CD4-positive, alpha-beta T cell (primary cell): Measurements from ENCODE around the gene ARHGAP26. TPM values are rescaled to one million over a fixed set of nuclear protein-coding genes. Genes with fewer than 3 reads are reported as not detected.
A peak's percentile ranks its signal among the peaks of the same experiment; 100 is the strongest.

Source experiments
- ATAC-seq: fragments of 200-7000 bp; cut with Tn5 transposase; one replicate; pipeline ENCODE4 v1.10.0; 2022; ENCODE audit warnings: mild to moderate bottlenecking; ENCODE audit not compliant: poor library complexity
- CTCF ChIA-PET: fragments of 350-600 bp; sonication (Branson Sonifier 250); formaldehyde crosslinking; loops from one replicate; lab custom pipeline; 2021; ENCODE audit warnings: antibody characterized with exemption, inconsistent platforms; lab: Charles Lee
- POLR2A ChIA-PET: fragments of 350-600 bp; sonication (Branson Sonifier 250); formaldehyde crosslinking; loops from one replicate; lab custom pipeline; 2021; ENCODE audit warnings: antibody characterized with exemption, inconsistent platforms; lab: Charles Lee
- DNase-seq, 14 experiments: peaks; one replicate each; pipeline ENCODE4 v3.0.0-alpha.2; 2013 to 2020; ENCODE audit warnings: mixed read lengths in 2 of 14
- H3K27ac ChIP-seq, 2 donors: one replicate each; pipeline versions ENCODE4 v1.5.1 to v1.7.0; 2013; ENCODE audit warnings: low read length in 2 of 2, low read depth in 1 of 2, mild to moderate bottlenecking in 1 of 2
- H3K27me3 ChIP-seq, 2 experiments: 1 replicate in 1 of 2; 2 replicates in 1 of 2; pipeline versions ENCODE4 v1.6.1 to v1.7.0; 2013; ENCODE audit warnings: low read length in 2 of 2, control low read depth in 1 of 2, mild to moderate bottlenecking in 1 of 2, moderate library complexity in 1 of 2; ENCODE audit not compliant: insufficient read depth in 2 of 2, control insufficient read depth in 1 of 2
- H3K36me3 ChIP-seq: one replicate; pipeline ENCODE4 v1.6.1; 2013; ENCODE audit warnings: low read length, control low read depth; ENCODE audit not compliant: insufficient read depth
- H3K4me1 ChIP-seq: one replicate; pipeline ENCODE4 v1.6.1; 2013; ENCODE audit warnings: low read length, control low read depth; ENCODE audit not compliant: insufficient read depth
- H3K4me3 ChIP-seq: one replicate; pipeline ENCODE4 v1.5.1; 2013; ENCODE audit warnings: mild to moderate bottlenecking, low read length, moderate library complexity
- H3K9me3 ChIP-seq, 2 experiments: 1 replicate in 1 of 2; 2 replicates in 1 of 2; pipeline versions ENCODE4 v1.6.1 to v1.7.0; 2013; ENCODE audit warnings: low read length in 2 of 2, mild to moderate bottlenecking in 2 of 2, control low read depth in 1 of 2, moderate library complexity in 1 of 2; ENCODE audit not compliant: control insufficient read depth in 1 of 2, insufficient read depth in 1 of 2
- H3K27ac Mint-ChIP-seq: one replicate; pipeline ENCODE4 v1.8.0; 2020; ENCODE audit warnings: mixed read lengths
- H3K27me3 Mint-ChIP-seq: one replicate; pipeline ENCODE4 v1.8.0; 2021; ENCODE audit warnings: mixed read lengths
- H3K36me3 Mint-ChIP-seq: one replicate; pipeline ENCODE4 v1.8.0; 2021; ENCODE audit warnings: low read depth, mixed read lengths
- H3K4me1 Mint-ChIP-seq: one replicate; pipeline ENCODE4 v1.8.0; 2021; ENCODE audit warnings: low read depth, mixed read lengths
- H3K4me3 Mint-ChIP-seq: one replicate; pipeline ENCODE4 v1.8.0; 2020; ENCODE audit warnings: mild to moderate bottlenecking, mixed read lengths
- H3K9me3 Mint-ChIP-seq: one replicate; pipeline ENCODE4 v1.8.0; 2020; ENCODE audit warnings: mixed read lengths
- CTCF ChIP-seq: fragments of 200-600 bp; IDR thresholded peaks from one replicate; pipeline ENCODE4 v1.8.0; 2022; ENCODE audit warnings: antibody characterized with exemption, mild to moderate bottlenecking
- intact Hi-C, 2 experiments: fragments of 100-400 bp; cut with DNase I in 1 of 2; cut with micrococcal nuclease in 1 of 2; formaldehyde crosslinking; loops; one replicate each; pipeline versions ENCODE4 v1.15.1 to v1.9.0; 2023 to 2025; cut with DNase I, micrococcal nuclease
- total RNA-seq, 174 experiments: library from RNA in 2 of 174; stranded (reverse) in 2 of 174; gene quantifications; one replicate each; pipeline ENCODE4 v1.2.3 and lab custom pipeline; 2021 to 2026

The ARHGAP26 gene
- total RNA-seq, 2 experiments from 2014 or later, result 24.9 to 27.3 TPM

- H3K27ac Mint-ChIP-seq, result no peak overlapping the region
- ChIA-PET POLR2A (interaction anchor here (0.6 kb wide), 1 partner anchor 247 kb away, joined by 4 read pairs; no protein-coding TSS in a partner anchor), CTCF (no interaction called here)
- ATAC-seq (no peak), DNase-seq (no peak)
- no peaks in the 10 kb centered on the region for H3K9me3 ChIP-seq
- H3K9me3 Mint-ChIP-seq, result no peaks in the 10 kb centered on the region
- intact Hi-C loops, result no loop called here
- H3K4me3 ChIP-seq, result no peak overlapping the region
- H3K36me3 ChIP-seq, result peaks cover 14% of the 10 kb centered on the region
- H3K4me1 ChIP-seq, result peaks cover 3% of the 10 kb centered on the region
- H3K4me1 Mint-ChIP-seq, result no peaks in the 10 kb centered on the region
- H3K27me3 Mint-ChIP-seq, result no peaks in the 10 kb centered on the region
- no peak for TF ChIP-seq CTCF
- no peak overlapping the region for H3K4me3 Mint-ChIP-seq
- no peaks in the 10 kb centered on the region for H3K27me3 ChIP-seq
- H3K27ac ChIP-seq, result no peak overlapping the region
- H3K36me3 Mint-ChIP-seq, result peaks cover 74% of the 10 kb centered on the region
Observed at GRCh38 chr5:143064218-143064641, 294.1 kb downstream of the ARHGAP26 start.

GRCh38 chr5:143064676-143065075, 294.5 kb downstream of the ARHGAP26 start:
- Mint-ChIP-seq H3K27me3 (no peaks in the 10 kb centered on the region), H3K4me3 (no peak overlapping the region), H3K4me1 (no peaks in the 10 kb centered on the region), H3K36me3 (peaks cover 78% of the 10 kb centered on the region), H3K9me3 (no peaks in the 10 kb centered on the region), H3K27ac (no peak overlapping the region)
- Histone ChIP-seq H3K4me3 (no peak overlapping the region), H3K36me3 (peaks cover 19% of the 10 kb centered on the region), H3K27me3 (no peaks in the 10 kb centered on the region), H3K4me1 (peaks cover 3% of the 10 kb centered on the region), H3K27ac (no peak overlapping the region), H3K9me3 (no peaks in the 10 kb centered on the region)
- intact Hi-C loops, result no loop called here
- TF ChIP-seq CTCF, result no peak
- DNase-seq (no peak), ATAC-seq (no peak)
- ChIA-PET POLR2A (interaction anchor here (0.6 kb wide), 1 partner anchor 246 kb away, joined by 4 read pairs; no protein-coding TSS in a partner anchor), CTCF (no interaction called here)

- peaks cover 20% of the 10 kb centered on the region for H3K36me3 ChIP-seq
- Mint-ChIP-seq H3K4me1 (no peaks in the 10 kb centered on the region), H3K27ac (no peak overlapping the region), H3K4me3 (no peak overlapping the region), H3K9me3 (peaks cover 2% of the 10 kb centered on the region), H3K36me3 (peaks cover 85% of the 10 kb centered on the region), H3K27me3 (no peaks in the 10 kb centered on the region)
- ChIA-PET POLR2A (no interaction called here), CTCF (interaction anchor here (1.4 kb wide), 1 partner anchor 63 kb away, joined by 3 read pairs; no protein-coding TSS in a partner anchor)
- intact Hi-C loops, result no loop called here
- no peak for TF ChIP-seq CTCF
- H3K4me3 ChIP-seq, result no peak overlapping the region
- H3K9me3 ChIP-seq, result no peaks in the 10 kb centered on the region
- no peak overlapping the region for H3K27ac ChIP-seq
- no peak for ATAC-seq
- H3K4me1 ChIP-seq, result peaks cover 3% of the 10 kb centered on the region
- H3K27me3 ChIP-seq, result no peaks in the 10 kb centered on the region
- peak in 1 of 14 experiments; percentile 11 for DNase-seq
Observed at GRCh38 chr5:143065185-143065965, 295.2 kb downstream of the ARHGAP26 start.
